ENCODE measurements around the gene IL4R. TPM values are rescaled to one million over a fixed set of nuclear protein-coding genes. Genes with fewer than 3 reads are reported as not detected.

IL4R gene
- total RNA-seq, 6 experiments from 2014 or later, result 20.0 to 27.0 (median 23.2) TPM

DNA sequence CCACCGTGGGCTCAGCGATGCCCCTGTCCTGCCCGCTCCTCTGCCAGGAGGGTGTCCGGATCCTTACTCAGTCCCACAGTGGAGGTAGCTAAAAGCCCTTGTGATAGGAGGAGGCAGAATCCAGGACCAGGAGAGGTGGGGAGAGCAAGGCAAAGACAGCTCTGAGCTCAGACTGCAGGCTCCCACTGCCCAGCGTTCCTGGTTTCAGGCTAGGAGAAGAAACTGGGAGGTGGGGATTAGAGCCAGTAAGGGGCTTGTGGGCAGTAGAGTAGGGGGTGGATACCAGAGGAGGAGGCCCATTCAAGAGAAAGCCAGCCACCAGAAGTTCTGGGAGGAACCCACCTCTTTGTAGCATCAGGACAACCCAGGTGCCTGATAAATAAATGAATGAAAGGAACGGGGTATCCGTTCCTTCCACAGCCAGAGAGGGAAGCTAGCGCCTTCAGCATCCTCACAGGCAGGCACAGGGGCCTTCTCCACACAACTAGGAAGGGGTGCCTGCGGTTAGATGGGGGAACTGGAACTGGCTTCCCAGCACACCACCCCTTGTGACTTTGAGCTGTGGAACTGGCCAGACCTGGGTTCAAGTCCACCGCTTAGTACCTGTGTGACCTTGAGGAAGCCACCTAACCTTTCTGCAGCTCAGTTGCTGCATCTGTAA is 90.5 kb downstream of the IL4R start:
- H3K4me1 Mint-ChIP-seq (ENCODE audit: low read depth), result peaks cover 62% of the 10 kb centered on the region
- DNase-seq, result no peak
- peaks cover 2% of the 10 kb centered on the region for H3K27me3 Mint-ChIP-seq (ENCODE audit: insufficient read depth)
- H3K9me3 Mint-ChIP-seq, result no peaks in the 10 kb centered on the region
- peaks cover 5% of the 10 kb centered on the region; the same call in 1 of the 2 replicates for H3K36me3 Mint-ChIP-seq (ENCODE audit: low read depth)
- H3K4me3 Mint-ChIP-seq, result no peak overlapping the region
- no peak overlapping the region; the same call in 1 of the 2 replicates for H3K27ac Mint-ChIP-seq
- TF ChIP-seq CTCF (IDR thresholded peaks at IDR 0.05), result no peak

- no peak for DNase-seq
- Mint-ChIP-seq H3K36me3 (ENCODE audit: low read depth) (peaks cover 5% of the 10 kb centered on the region; the same call in 1 of the 2 replicates), H3K4me3 (no peak overlapping the region), H3K27ac (no peak overlapping the region; the same call in 1 of the 2 replicates), H3K9me3 (no peaks in the 10 kb centered on the region), H3K27me3 (ENCODE audit: insufficient read depth) (peaks cover 2% of the 10 kb centered on the region; the same call in 1 of the 2 replicates), H3K4me1 (ENCODE audit: low read depth) (peaks cover 56% of the 10 kb centered on the region)
- no peak for TF ChIP-seq CTCF (IDR thresholded peaks at IDR 0.05)
Observed at GRCh38 chr16:27405546-27406451, 92.0 kb downstream of the IL4R start.

GRCh38 chr16:27406511-27407128 is 92.8 kb downstream of the IL4R start:
- Mint-ChIP-seq H3K9me3 (no peaks in the 10 kb centered on the region), H3K4me3 (no peak overlapping the region), H3K27me3 (ENCODE audit: insufficient read depth) (peaks cover 2% of the 10 kb centered on the region; the same call in 1 of the 2 replicates), H3K27ac (peak overlapping the region; percentile 83), H3K4me1 (ENCODE audit: low read depth) (peaks cover 47% of the 10 kb centered on the region), H3K36me3 (ENCODE audit: low read depth) (peaks cover 5% of the 10 kb centered on the region; the same call in 1 of the 2 replicates)
- no peak for DNase-seq
- no peak for TF ChIP-seq CTCF (IDR thresholded peaks at IDR 0.05)

- H3K4me1 Mint-ChIP-seq (ENCODE audit: low read depth), result peaks cover 42% of the 10 kb centered on the region
- peaks cover 10% of the 10 kb centered on the region; the same call in 1 of the 2 replicates for H3K36me3 Mint-ChIP-seq (ENCODE audit: low read depth)
- DNase-seq, result no peak
- H3K9me3 Mint-ChIP-seq, result no peaks in the 10 kb centered on the region
- peak overlapping the region; percentile 83 for H3K27ac Mint-ChIP-seq
- TF ChIP-seq CTCF (IDR thresholded peaks at IDR 0.05), result no peak
- H3K27me3 Mint-ChIP-seq (ENCODE audit: insufficient read depth), result peaks cover 2% of the 10 kb centered on the region; the same call in 1 of the 2 replicates
- H3K4me3 Mint-ChIP-seq, result no peak overlapping the region
Observed at GRCh38 chr16:27407133-27407532, 93.4 kb downstream of the IL4R start.

DNA sequence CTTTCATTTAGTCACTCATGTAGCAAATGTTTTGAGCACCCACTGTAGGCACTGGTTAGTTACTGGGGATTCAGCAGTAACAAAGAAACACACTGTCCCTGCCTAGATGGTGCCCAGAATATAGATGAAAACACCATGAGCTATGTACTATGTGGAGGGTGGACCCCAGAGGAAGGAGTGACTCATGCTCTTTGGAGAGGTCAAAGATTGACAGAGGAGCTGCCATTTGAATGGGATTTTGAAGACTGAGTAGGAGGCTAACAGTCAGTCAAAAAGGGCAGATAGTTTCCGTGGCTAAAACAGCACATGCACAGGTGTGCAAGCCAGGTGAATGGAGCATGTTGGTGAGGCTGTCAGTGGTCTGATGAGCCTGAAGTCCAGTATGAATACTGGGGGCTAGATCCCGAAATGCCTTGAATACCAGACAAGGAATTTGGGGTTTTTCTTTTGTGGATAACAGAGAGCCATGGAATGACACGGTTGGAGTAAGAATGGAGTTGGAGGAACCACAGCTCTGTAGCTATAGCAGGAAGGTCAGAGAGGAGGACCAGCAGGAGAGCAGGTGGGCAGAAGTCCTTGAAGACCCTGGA is 94.3 kb downstream of the IL4R start:
- DNase-seq, result peak; percentile 66
- peaks cover 10% of the 10 kb centered on the region; the same call in 1 of the 2 replicates for H3K36me3 Mint-ChIP-seq (ENCODE audit: low read depth)
- H3K4me3 Mint-ChIP-seq, result peak overlapping the region; percentile 30; the same call in 1 of the 2 replicates
- TF ChIP-seq CTCF (IDR thresholded peaks at IDR 0.05), result no peak
- H3K27ac Mint-ChIP-seq, result peak overlapping the region; percentile 83
- H3K27me3 Mint-ChIP-seq (ENCODE audit: insufficient read depth), result peaks cover 1% of the 10 kb centered on the region; the same call in 1 of the 2 replicates
- no peaks in the 10 kb centered on the region for H3K9me3 Mint-ChIP-seq
- H3K4me1 Mint-ChIP-seq (ENCODE audit: low read depth), result peaks cover 33% of the 10 kb centered on the region

Data from HFFc6 (cell line).